Islet precursor cell (in vitro differentiated cells): ENCODE data around the gene FBLN2.
A peak's percentile ranks its signal among the peaks of the same experiment; 100 is the strongest.

Source experiments
- DNase-seq: peaks from one replicate; pipeline ENCODE4 v3.0.0-alpha.2; 2018

The FBLN2 gene

GRCh38 chr3:13583251-13584180, 34.6 kb downstream of the FBLN2 start:
- no peak for DNase-seq

GRCh38 chr3:13584427-13584891, 35.5 kb downstream of the FBLN2 start:
- no peak for DNase-seq

- DNase-seq: no peak
Observed at GRCh38 chr3:13584901-13585300, 36.0 kb downstream of the FBLN2 start.

GRCh38 chr3:13587442-13587841, 38.5 kb downstream of the FBLN2 start:
- no peak for DNase-seq

- no peak for DNase-seq
Observed at GRCh38 chr3:13588221-13588701, 39.3 kb downstream of the FBLN2 start.

GRCh38 chr3:13588993-13589392, 40.1 kb downstream of the FBLN2 start:
- no peak for DNase-seq

GRCh38 chr3:13590841-13591520, 42.1 kb downstream of the FBLN2 start:
- no peak for DNase-seq

GRCh38 chr3:13593615-13594014, 44.7 kb downstream of the FBLN2 start:
- no peak for DNase-seq

GRCh38 chr3:13594146-13594545, 45.2 kb downstream of the FBLN2 start:
- no peak for DNase-seq

GRCh38 chr3:13594991-13595421, 46.1 kb downstream of the FBLN2 start:
- no peak for DNase-seq

- DNase-seq: no peak
Observed at GRCh38 chr3:13595485-13595884, 46.6 kb downstream of the FBLN2 start.

- no peak for DNase-seq
Observed at GRCh38 chr3:13596426-13597205, 47.7 kb downstream of the FBLN2 start.

- no peak for DNase-seq
Observed at GRCh38 chr3:13597661-13598060, 48.7 kb downstream of the FBLN2 start.

- DNase-seq: no peak
Observed at GRCh38 chr3:13598201-13598600, 49.3 kb downstream of the FBLN2 start.

GRCh38 chr3:13598926-13599886, 50.3 kb downstream of the FBLN2 start:
- DNase-seq: no peak

- no peak for DNase-seq
Observed at GRCh38 chr3:13599887-13600450, 51.0 kb downstream of the FBLN2 start.

- DNase-seq: peak; percentile 78
Observed at GRCh38 chr3:13600950-13601691, 52.2 kb downstream of the FBLN2 start.

- DNase-seq: no peak
Observed at GRCh38 chr3:13601692-13602080, 52.8 kb downstream of the FBLN2 start.

- DNase-seq: no peak
Observed at GRCh38 chr3:13605555-13605954, 56.6 kb downstream of the FBLN2 start.

- no peak for DNase-seq
Observed at GRCh38 chr3:13607821-13608597, 59.1 kb downstream of the FBLN2 start.
